IMR-90 (cell line): ENCODE measurements around the gene TRAF3IP1. TPM values are rescaled to one million over a fixed set of nuclear protein-coding genes. Genes with fewer than 3 reads are reported as not detected.

Experiments
- ATAC-seq: fragments of 200-7000 bp; cut with Tn5 transposase; 2 replicates; pipeline ENCODE4 v1.9.1; 2020; ENCODE audit warnings: low read depth, mild to moderate bottlenecking, moderate library complexity
- BruUV-seq: library from RNA; stranded (reverse); fragments of 400-500 nt; replicated peaks from 2 replicates; lab custom pipeline; 2021; lab: Mats Ljungman, UMichigan
- CTCF ChIA-PET: fragments of 300-600 bp; formaldehyde crosslinking; extraction: SDS; loops from one replicate; lab custom pipeline; 2021; ENCODE audit warnings: antibody characterized with exemption; lab: Yijun Ruan, JAX
- POLR2A ChIA-PET: fragments of 300-600 bp; sonication (Branson Sonifier 250); formaldehyde crosslinking; loops from one replicate; lab custom pipeline; 2022; ENCODE audit warnings: antibody characterized with exemption; ENCODE audit not compliant: unreplicated experiment; lab: Charles Lee
- DNase-seq: peaks from one replicate; pipeline ENCODE4 v3.0.0; 2013
- H2AFZ ChIP-seq: replicated peaks from 2 replicates; pipeline ENCODE3; 2013; ENCODE audit warnings: low read length, mild to moderate bottlenecking; ENCODE audit not compliant: poor library complexity
- H2AK5ac ChIP-seq: 2 replicates; pipeline ENCODE4 v1.6.1; 2013; ENCODE audit warnings: low read depth, low read length, inconsistent platforms
- H2AK9ac ChIP-seq: replicated peaks from 2 replicates; pipeline ENCODE3; 2013; ENCODE audit warnings: mild to moderate bottlenecking, low read depth, low read length, moderate library complexity; ENCODE audit not compliant: poor library complexity
- H2BK120ac ChIP-seq: 2 replicates; pipeline ENCODE4 v1.6.1; 2013; ENCODE audit warnings: low read depth, low read length, inconsistent platforms
- H2BK15ac ChIP-seq: 3 replicates; pipeline ENCODE4 v1.6.1; 2013; ENCODE audit warnings: low read depth, low read length, inconsistent platforms
- H2BK20ac ChIP-seq: 2 replicates; pipeline ENCODE4 v1.6.1; 2013; ENCODE audit warnings: low read depth, mild to moderate bottlenecking, inconsistent platforms, low read length, moderate library complexity
- H2BK5ac ChIP-seq: 2 replicates; pipeline ENCODE4 v1.6.1; 2013; ENCODE audit warnings: mild to moderate bottlenecking, low read depth, low read length, inconsistent platforms; ENCODE audit not compliant: poor library complexity, severe bottlenecking
- H3K14ac ChIP-seq: replicated peaks from 2 replicates; pipeline ENCODE4 v1.6.1; 2013; ENCODE audit warnings: low read depth, low read length, inconsistent platforms
- H3K18ac ChIP-seq: 2 replicates; pipeline ENCODE4 v1.6.1; 2013; ENCODE audit warnings: low read depth, low read length, control low read depth
- H3K23ac ChIP-seq: 2 replicates; pipeline ENCODE4 v1.6.1; 2013; ENCODE audit warnings: low read depth, low read length, inconsistent platforms
- H3K27ac ChIP-seq: 2 replicates; pipeline ENCODE4 v1.5.1; 2013; ENCODE audit warnings: mild to moderate bottlenecking, control low read depth, low read length; ENCODE audit not compliant: insufficient read depth
- H3K27me3 ChIP-seq: 2 replicates; pipeline ENCODE4 v1.6.1; 2013; ENCODE audit warnings: low read length; ENCODE audit not compliant: control insufficient read depth, insufficient read depth
- H3K36me3 ChIP-seq: 2 replicates; pipeline ENCODE4 v1.6.1; 2013; ENCODE audit warnings: low read length, mixed read lengths; ENCODE audit not compliant: control insufficient read depth, insufficient read depth
- H3K4ac ChIP-seq: 2 replicates; pipeline ENCODE4 v1.6.1; 2013; ENCODE audit warnings: low read depth, low read length, inconsistent platforms
- H3K4me1 ChIP-seq: 2 replicates; pipeline ENCODE4 v1.6.1; 2013; ENCODE audit warnings: low read length, mixed read lengths; ENCODE audit not compliant: control insufficient read depth, insufficient read depth
- H3K4me2 ChIP-seq: 2 replicates; pipeline ENCODE4 v1.6.1; 2013; ENCODE audit warnings: low read depth, mild to moderate bottlenecking, control low read depth, low read length, moderate library complexity
- H3K4me3 ChIP-seq: 2 replicates; pipeline ENCODE4 v1.5.1; 2013; ENCODE audit warnings: low read depth, mild to moderate bottlenecking, control low read depth, low read length, moderate library complexity; ENCODE audit not compliant: insufficient read depth
- H3K56ac ChIP-seq: 2 replicates; pipeline ENCODE4 v1.6.1; 2013; ENCODE audit warnings: low read length, inconsistent platforms; ENCODE audit not compliant: insufficient read depth; ENCODE audit errors: extremely low read depth
- H3K79me1 ChIP-seq, 2 experiments: 2 replicates each; pipeline ENCODE4 v1.6.1; 2013; ENCODE audit warnings: low read length in 2 of 2, inconsistent platforms in 1 of 2, low read depth in 1 of 2
- H3K9ac ChIP-seq: 2 replicates; pipeline ENCODE4 v1.6.1; 2013; ENCODE audit warnings: low read depth, low read length, control low read depth
- H3K9me1 ChIP-seq: 2 replicates; pipeline ENCODE4 v1.6.1; 2013; ENCODE audit warnings: low read length, inconsistent platforms; ENCODE audit not compliant: insufficient read depth
- H3K9me3 ChIP-seq: 2 replicates; pipeline ENCODE4 v1.6.1; 2013; ENCODE audit warnings: low read length; ENCODE audit not compliant: control insufficient read depth, insufficient read depth
- H4K20me1 ChIP-seq: 2 replicates; pipeline ENCODE4 v1.6.1; 2013; ENCODE audit warnings: low read length, inconsistent platforms; ENCODE audit not compliant: insufficient read depth
- H4K5ac ChIP-seq: 2 replicates; pipeline ENCODE4 v1.6.1; 2013; ENCODE audit warnings: mild to moderate bottlenecking, low read depth, low read length, control low read depth
- H4K8ac ChIP-seq, 2 experiments: 2 replicates each; pipeline ENCODE4 v1.6.1; 2013; ENCODE audit warnings: low read depth in 2 of 2, low read length in 2 of 2, control low read depth in 1 of 2, inconsistent platforms in 1 of 2
- H4K91ac ChIP-seq: 2 replicates; pipeline ENCODE4 v1.6.1; 2013; ENCODE audit warnings: low read depth, low read length, inconsistent platforms; ENCODE audit not compliant: insufficient read depth
- BHLHE40 ChIP-seq: fragments of 150-350 bp; IDR thresholded peaks from 2 replicates; pipeline ENCODE4 v1.6.1; 2016; ENCODE audit warnings: mild to moderate bottlenecking, low read depth, low read length
- CEBPB ChIP-seq: IDR thresholded peaks from 2 replicates; pipeline ENCODE4 v1.6.1; 2012; ENCODE audit warnings: low read depth, low read length, improper control_type of control experiment
- CHD1 ChIP-seq: IDR thresholded peaks from 2 replicates; pipeline ENCODE4 v1.6.1; 2012; ENCODE audit warnings: low read depth, low read length, improper control_type of control experiment
- CTCF ChIP-seq: conservative IDR thresholded peaks from 2 replicates; pipeline ENCODE4 v1.5.1; 2012; ENCODE audit warnings: mild to moderate bottlenecking, low read depth, low read length, improper control_type of control experiment
- FOS ChIP-seq: fragments of 150-350 bp; IDR thresholded peaks from 2 replicates; pipeline ENCODE4 v1.6.1; 2016; ENCODE audit warnings: low read depth, low read length
- MAZ ChIP-seq: IDR thresholded peaks from 2 replicates; pipeline ENCODE4 v1.6.1; 2012; ENCODE audit warnings: low read depth, mild to moderate bottlenecking, low read length, improper control_type of control experiment, moderate library complexity, borderline replicate concordance
- MXI1 ChIP-seq: IDR thresholded peaks from 2 replicates; pipeline ENCODE4 v1.6.1; 2012; ENCODE audit warnings: low read depth, mild to moderate bottlenecking, low read length, moderate library complexity, borderline replicate concordance
- NFE2L2 ChIP-seq: fragments of 150-350 bp; IDR thresholded peaks from 2 replicates; pipeline ENCODE4 v1.6.1; 2016; ENCODE audit warnings: low read depth, mild to moderate bottlenecking, low read length
- POLR2A ChIP-seq: IDR thresholded peaks from 2 replicates; pipeline ENCODE4 v1.6.1; 2012; ENCODE audit warnings: mild to moderate bottlenecking, low read depth, low read length
- RAD21 ChIP-seq: IDR thresholded peaks from 2 replicates; pipeline ENCODE4 v1.6.1; 2012; ENCODE audit warnings: low read length, improper control_type of control experiment
- RCOR1 ChIP-seq: IDR thresholded peaks from 2 replicates; pipeline ENCODE4 v1.6.1; 2012; ENCODE audit warnings: mild to moderate bottlenecking, low read length, improper control_type of control experiment; ENCODE audit not compliant: insufficient replicate concordance
- RFX5 ChIP-seq: IDR thresholded peaks from 2 replicates; pipeline ENCODE4 v1.8.0; 2012; ENCODE audit warnings: low read depth, mild to moderate bottlenecking, low read length, moderate library complexity
- SMC3 ChIP-seq: fragments of 150-350 bp; IDR thresholded peaks from 2 replicates; pipeline ENCODE4 v1.6.1; 2016; ENCODE audit warnings: low read depth, mild to moderate bottlenecking, antibody characterized with exemption, low read length, moderate library complexity
- USF2 ChIP-seq: fragments of 150-350 bp; IDR thresholded peaks from 2 replicates; pipeline ENCODE4 v1.6.1; 2017; ENCODE audit warnings: mild to moderate bottlenecking, antibody characterized with exemption, low read length, low read depth
- WGBS, 2 experiments: methylation state at CpG; one replicate each; pipeline versions ENCODE4 v1.1.5 to v1.1.7; 2013; ENCODE audit warnings: missing lambda C conversion rate in 2 of 2; ENCODE audit not compliant: insufficient read length in 1 of 2; ENCODE audit errors: extremely low coverage in 2 of 2; 5-methylcytosine and 5-hydroxymethylcytosine counted together
- dilution Hi-C: fragments of 300-500 bp; cut with HindIII; formaldehyde crosslinking; loops from one replicate; pipeline ENCODE4 v1.14.3; 2018; ENCODE audit warnings: low sequenced_read_pairs; ENCODE audit not compliant: unreplicated experiment
- in situ Hi-C: fragments of 300-500 bp; cut with MboI; formaldehyde crosslinking; loops from 3 replicates; pipeline ENCODE4 v1.14.3; 2019; ENCODE audit warnings: low sequenced_read_pairs, inconsistent platforms, mixed read lengths
- intact Hi-C: fragments of 100-400 bp; cut with micrococcal nuclease; formaldehyde crosslinking; loops from 2 replicates; pipeline ENCODE4 v1.10.0; 2022
- polyA plus RNA-seq, 3 experiments: library from polyadenylated mRNA; depleted of rRNA; stranded (reverse); fragments of >200 nt; gene quantifications; 2 replicates each; pipeline ENCODE4 v1.2.3, GENCODE V29; 2012; ENCODE audit warnings: low replicate concordance in 1 of 3
- total RNA-seq: library from RNA; depleted of rRNA; stranded (reverse); fragments of >200 nt; gene quantifications from 2 replicates; pipeline ENCODE4 v1.2.3, GENCODE V29; 2012

TRAF3IP1 gene
- total and polyA plus RNA-seq, 2 of the 4 experiments (the other 2 are of a cell fraction): 5.9 to 8.3 TPM

GRCh38 chr2:238287737-238288649 lies 32.3 kb upstream of the TRAF3IP1 start, which contains the start of gene PER2:
Gene PER2, minus strand, starts transcription at chr2:238288610. Its CDS starts 10,674 bp downstream, at chr2:238277936.
- BruUV-seq: no TSS peak
- peaks cover 20 to 48% of the 10 kb centered on the region in 2 experiments for H3K79me1 ChIP-seq
- 0 out of 3 replicates have a peak within 1 kb of the TSS, but pooled peaks have one; percentile 7 for H2BK15ac ChIP-seq
- peak within 1 kb of the TSS; percentile 22; the same call in 1 of the 2 replicates for H2BK120ac ChIP-seq
- ATAC-seq: peak; percentile 52
- H2BK5ac ChIP-seq: peak within 1 kb of the TSS; percentile 39
- peak within 1 kb of the TSS; percentile 69 for H3K4me3 ChIP-seq
- ChIA-PET CTCF (interaction anchor here (0.6 kb wide), 1 partner anchor 225 kb away, joined by 3 read pairs; no protein-coding TSS in a partner anchor), POLR2A (interaction anchor here (0.5 kb wide), 1 partner anchor 50 kb away, joined by 3 read pairs; no protein-coding TSS in a partner anchor)
- H3K23ac ChIP-seq: peak within 1 kb of the TSS; percentile 53
- H3K56ac ChIP-seq: no peak within 1 kb of the TSS
- H4K8ac ChIP-seq: peak within 1 kb of the TSS in 1 of 2 experiments; percentile 66; a peak in 2 of 4 replicates
- H4K91ac ChIP-seq: peak within 1 kb of the TSS; percentile 11; the same call in 1 of the 2 replicates
- H3K18ac ChIP-seq: no peak within 1 kb of the TSS; the same call in 1 of the 2 replicates
- H2AK9ac ChIP-seq: peak within 1 kb of the TSS; percentile 88
- H3K27me3 ChIP-seq: no peaks in the 10 kb centered on the region
- peak within 1 kb of the TSS; percentile 92 for H2AFZ ChIP-seq
- H3K9me1 ChIP-seq: peaks cover 14% of the 10 kb centered on the region
- peaks cover 23% of the 10 kb centered on the region for H3K4me1 ChIP-seq
- peak within 1 kb of the TSS; percentile 76 for H3K9ac ChIP-seq
- H3K36me3 ChIP-seq: no peaks in the 10 kb centered on the region
- 2% methylated on average over 37 of the region's 65 CpGs; no CpG with 5 or more reads in 1 of the 2 experiments for WGBS, 2 experiments
- dilution Hi-C loops: no loop called here
- H4K20me1 ChIP-seq: no peaks in the 10 kb centered on the region; the same call in 1 of the 2 replicates
- H3K27ac ChIP-seq: peak within 1 kb of the TSS; percentile 40
- H3K4me2 ChIP-seq: peak within 1 kb of the TSS; percentile 81
- in situ Hi-C loops: no loop called here
- no peak within 1 kb of the TSS for H4K5ac ChIP-seq
- peak within 1 kb of the TSS; percentile 42; the same call in 1 of the 2 replicates for H3K14ac ChIP-seq
- peak within 1 kb of the TSS; percentile 79 for H3K4ac ChIP-seq
- no peak within 1 kb of the TSS for H2BK20ac ChIP-seq
- DNase-seq: peak; percentile 90
- H3K9me3 ChIP-seq: no peaks in the 10 kb centered on the region
- intact Hi-C loops: loop anchor here (1.0 to 10.0 kb wide), 3 partner anchors 32 to 613 kb away; partner anchors contain the start of gene TRAF3IP1
- no peak within 1 kb of the TSS; the same call in 1 of the 2 replicates for H2AK5ac ChIP-seq
- TF ChIP-seq BHLHE40 (no peak), FOS (peak; percentile 63), RAD21 (peak; percentile 9; the same call in 1 of the 2 replicates), MXI1 (no peak), CEBPB (peak; percentile 60; the same call in 1 of the 2 replicates), SMC3 (no peak), POLR2A (peak; percentile 90), RCOR1 (no peak), RFX5 (peak; percentile 81), CHD1 (peak; percentile 77; the same call in 1 of the 2 replicates), CTCF (no peak; the same call in 1 of the 2 replicates), NFE2L2 (peak; percentile 29; the same call in 1 of the 2 replicates), USF2 (no peak), MAZ (peak; percentile 17; the same call in 1 of the 2 replicates)
